SK-N-SH (cell line): ENCODE results near the gene CALML3. TPM values are rescaled to one million over a fixed set of nuclear protein-coding genes. Genes with fewer than 3 reads are reported as not detected.

Experiments
- CTCF ChIA-PET: fragments of 300-600, 350-600 bp; formaldehyde crosslinking; extraction: SDS; loops from one replicate; lab custom pipeline; 2021; lab: Yijun Ruan, JAX
- POLR2A ChIA-PET: fragments of 350-600 bp; sonication (Branson Sonifier 250); formaldehyde crosslinking; extraction: SDS; loops from one replicate; lab custom pipeline; 2020; ENCODE audit warnings: antibody characterized with exemption, inconsistent platforms; lab: Yijun Ruan, JAX
- DNase-seq: peaks from one replicate; pipeline ENCODE4 v3.0.0; 2012
- H2AFZ ChIP-seq: fragments of 200-600 bp; sonication (generic); 2 replicates; pipeline ENCODE4 v1.8.1; 2016; ENCODE audit warnings: antibody characterized with exemption, mild to moderate bottlenecking, low read depth
- H3F3A ChIP-seq: fragments of 200-600 bp; sonication (generic); replicated peaks from 2 replicates; pipeline ENCODE3; 2016; ENCODE audit warnings: antibody characterized with exemption, mild to moderate bottlenecking; ENCODE audit not compliant: insufficient read depth
- H3K27ac ChIP-seq, 2 experiments: fragments of 200-500 bp in 1 of 2; fragments of 200-600 bp in 1 of 2; sonication (Bioruptor generic) in 1 of 2; sonication (generic), shearing (Covaris generic) in 1 of 2; 2 replicates each; pipeline versions ENCODE4 v1.5.1 to v1.6.1; 2014 to 2016; ENCODE audit warnings: low read depth in 2 of 2, inconsistent platforms in 1 of 2, low read length in 1 of 2, mild to moderate bottlenecking in 1 of 2, mixed read lengths in 1 of 2
- H3K27me3 ChIP-seq: fragments of 200-600 bp; sonication (generic), shearing (Covaris generic); 2 replicates; pipeline ENCODE4 v1.6.1; 2016; ENCODE audit warnings: mixed run types; ENCODE audit not compliant: insufficient read depth
- H3K36me3 ChIP-seq, 2 experiments: fragments of 200-500 bp in 1 of 2; fragments of 200-600 bp in 1 of 2; sonication (Bioruptor generic) in 1 of 2; sonication (generic) in 1 of 2; replicated peaks in 1 of 2; 2 replicates each; pipeline versions ENCODE3 to v1.5.1; 2014 to 2016; ENCODE audit warnings: low read length in 1 of 2, mild to moderate bottlenecking in 1 of 2; ENCODE audit not compliant: insufficient read depth in 2 of 2, control insufficient read depth in 1 of 2
- H3K4me1 ChIP-seq, 2 experiments: fragments of 200-500 bp in 1 of 2; fragments of 200-600 bp in 1 of 2; sonication (Bioruptor generic) in 1 of 2; sonication (generic), shearing (Covaris generic) in 1 of 2; 2 replicates each; pipeline versions ENCODE4 v1.5.1 to v1.6.1; 2014 to 2016; ENCODE audit warnings: low read depth in 1 of 2, low read length in 1 of 2, mixed run types in 1 of 2; ENCODE audit not compliant: insufficient read depth in 2 of 2, control insufficient read depth in 1 of 2
- H3K4me2 ChIP-seq: fragments of 200-600 bp; sonication (generic), shearing (Covaris generic); 2 replicates; pipeline ENCODE4 v1.6.1; 2017; ENCODE audit warnings: mixed run types
- H3K4me3 ChIP-seq, 2 experiments: fragments of 200-500 bp in 1 of 2; fragments of 200-600 bp in 1 of 2; sonication (Bioruptor generic) in 1 of 2; sonication (generic), shearing (Covaris generic) in 1 of 2; 2 replicates each; pipeline versions ENCODE4 v1.5.1 to v1.8.1; 2014 to 2016; ENCODE audit warnings: low read depth in 2 of 2, inconsistent platforms in 1 of 2, low read length in 1 of 2, mild to moderate bottlenecking in 1 of 2, mixed read lengths in 1 of 2, moderate library complexity in 1 of 2
- H3K79me2 ChIP-seq: fragments of 200-600 bp; sonication (generic); 2 replicates; pipeline ENCODE4 v1.8.1; 2017; ENCODE audit warnings: mild to moderate bottlenecking; ENCODE audit not compliant: insufficient read depth
- H3K9ac ChIP-seq: fragments of 200-600 bp; sonication (generic); 2 replicates; pipeline ENCODE4 v1.6.1; 2017; ENCODE audit warnings: mixed run types
- H3K9me2 ChIP-seq: fragments of 200-600 bp; sonication (generic); 2 replicates; pipeline ENCODE4 v1.6.1; 2017; ENCODE audit warnings: mixed run types
- H3K9me3 ChIP-seq: fragments of 200-600 bp; sonication (generic); 2 replicates; pipeline ENCODE4 v1.6.1; 2017; ENCODE audit warnings: mixed run types, mild to moderate bottlenecking, moderate library complexity
- H4K20me1 ChIP-seq: fragments of 200-600 bp; sonication (generic); 2 replicates; pipeline ENCODE4 v1.6.1; 2017; ENCODE audit warnings: mild to moderate bottlenecking, mixed run types; ENCODE audit not compliant: insufficient read depth
- FOSL2 ChIP-seq: IDR thresholded peaks from 2 replicates; pipeline ENCODE4 v1.4.0; 2012; ENCODE audit warnings: low read depth, mild to moderate bottlenecking, moderate library complexity, borderline replicate concordance
- FOXJ3 ChIP-seq: sonication (generic); formaldehyde crosslinking; IDR thresholded peaks from 2 replicates; pipeline ENCODE4 v1.5.1; 2020; ENCODE audit warnings: mild to moderate bottlenecking, missing genetic modification reagents
- FOXM1 ChIP-seq: IDR thresholded peaks from 2 replicates; pipeline ENCODE4 v1.4.0; 2012; ENCODE audit warnings: low read depth, mild to moderate bottlenecking
- GABPA ChIP-seq: IDR thresholded peaks from 2 replicates; pipeline ENCODE4 v1.4.0; 2012; ENCODE audit warnings: low read depth, mild to moderate bottlenecking
- GATA2 ChIP-seq: sonication (generic); formaldehyde crosslinking; IDR thresholded peaks from 2 replicates; pipeline ENCODE4 v1.5.0; 2020; ENCODE audit warnings: mild to moderate bottlenecking, missing genetic modification reagents
- MXI1 ChIP-seq: IDR thresholded peaks from 2 replicates; pipeline ENCODE4 v1.6.1; 2012; ENCODE audit warnings: mild to moderate bottlenecking, low read depth, low read length, improper control_type of control experiment
- NRF1 ChIP-seq: IDR thresholded peaks from 2 replicates; pipeline ENCODE4 v1.6.1; 2012; ENCODE audit warnings: low read depth, mild to moderate bottlenecking, low read length
- RAD21 ChIP-seq: IDR thresholded peaks from 2 replicates; pipeline ENCODE4 v1.6.1; 2012; ENCODE audit warnings: mild to moderate bottlenecking, low read length
- REST ChIP-seq: IDR thresholded peaks from 2 replicates; pipeline ENCODE4 v1.6.1; 2012; ENCODE audit warnings: mild to moderate bottlenecking, low read depth, low read length, moderate library complexity
- RFX5 ChIP-seq: IDR thresholded peaks from 2 replicates; pipeline ENCODE4 v1.6.1; 2012; ENCODE audit warnings: mild to moderate bottlenecking, improper control_type of control experiment, low read length
- RXRA ChIP-seq: IDR thresholded peaks from 2 replicates; pipeline ENCODE4 v1.4.0; 2012; ENCODE audit warnings: low read depth, mild to moderate bottlenecking, borderline replicate concordance
- SIN3A ChIP-seq: IDR thresholded peaks from 2 replicates; pipeline ENCODE4 v1.6.1; 2012; ENCODE audit warnings: low read depth, mild to moderate bottlenecking, low read length, moderate library complexity, borderline replicate concordance
- TCF12 ChIP-seq: IDR thresholded peaks from 2 replicates; pipeline ENCODE4 v1.4.0; 2012
- USF2 ChIP-seq: fragments of 150-350 bp; IDR thresholded peaks from 2 replicates; pipeline ENCODE4 v1.6.1; 2017; ENCODE audit warnings: antibody characterized with exemption, low read length, low read depth, borderline replicate concordance
- WGBS: methylation state at CpG from one replicate; pipeline ENCODE4 v1.1.6; 2017; ENCODE audit warnings: low lambda C conversion rate; 5-methylcytosine and 5-hydroxymethylcytosine counted together
- polyA plus RNA-seq, 3 experiments: library from polyadenylated mRNA; depleted of rRNA; stranded (reverse); fragments of >200 nt; gene quantifications; 2 replicates each; pipeline ENCODE4 v1.2.3, GENCODE V29; 2012
- TF ChIP-seq, protein P1 (sequence below): fragments of 200-600 bp; sonication (generic); IDR thresholded peaks from 2 replicates; pipeline ENCODE4 v1.6.1; 2017; ENCODE audit warnings: antibody characterized with exemption, mild to moderate bottlenecking, moderate library complexity

The CALML3 gene
- polyA plus RNA-seq, 1 of the 3 experiments (the other 2 are of a cell fraction): not detected

GRCh38 chr10:5490698-5491464 lies 33.9 kb upstream of the CALML3 start:
- ChIA-PET CTCF (interaction anchor here (1.2 kb wide), 1 partner anchor 132 kb away, joined by 3 read pairs; no protein-coding TSS in a partner anchor), POLR2A (no interaction called here)
- Histone ChIP-seq H3K79me2 (no peaks in the 10 kb centered on the region), H3K4me2 (no peak overlapping the region), H3K27ac (no peak overlapping the region), H3K27me3 (no peaks in the 10 kb centered on the region), H2AFZ (no peak overlapping the region), H3K36me3 (no peaks in the 10 kb centered on the region), H3K4me3 (no peak overlapping the region), H3K9ac (no peak overlapping the region), H4K20me1 (no peaks in the 10 kb centered on the region), H3K9me2 (no peaks in the 10 kb centered on the region), H3K4me1 (no peaks in the 10 kb centered on the region), H3K9me3 (no peaks in the 10 kb centered on the region), H3F3A (no peaks in the 10 kb centered on the region)
- TF ChIP-seq FOXJ3 (CRISPR knock-in tag): no peak
- no peak for DNase-seq
- WGBS: 77% methylated on average over 5 of the region's 10 CpGs

DNA sequence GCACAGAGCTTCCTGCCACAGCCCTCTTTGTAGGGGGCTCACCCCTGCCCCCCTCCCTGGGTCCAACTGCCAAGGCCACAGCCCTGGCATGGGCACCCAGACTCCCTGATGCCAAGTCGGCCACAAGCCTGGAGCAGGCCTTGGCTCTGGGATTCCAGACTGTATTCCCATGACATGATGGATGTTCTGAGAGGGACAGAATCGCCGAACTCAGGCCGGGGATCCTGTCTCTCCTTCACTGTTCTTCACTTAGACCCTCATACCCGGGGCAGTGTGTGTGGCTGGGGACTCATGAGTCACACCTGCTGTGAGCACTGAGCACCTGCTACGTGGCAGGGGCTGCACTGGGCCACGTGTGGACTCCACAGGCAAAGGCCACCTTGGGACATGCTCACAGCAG lies 33.3 kb upstream of the CALML3 start:
- H3K4me3 ChIP-seq: no peak overlapping the region
- no peak overlapping the region for H3K4me2 ChIP-seq
- no peaks in the 10 kb centered on the region for H3K36me3 ChIP-seq
- no peak for DNase-seq
- H3K27me3 ChIP-seq: no peaks in the 10 kb centered on the region
- CTCF ChIA-PET: no interaction called here
- WGBS: 53% methylated on average over 4 of the region's 7 CpGs
- H4K20me1 ChIP-seq: no peaks in the 10 kb centered on the region
- POLR2A ChIA-PET: no interaction called here
- no peaks in the 10 kb centered on the region for H3K9me2 ChIP-seq
- TF ChIP-seq NRF1 (no peak), TCF12 (no peak), FOSL2 (no peak)
- no peaks in the 10 kb centered on the region for H3K79me2 ChIP-seq
- no peaks in the 10 kb centered on the region for H3K4me1 ChIP-seq
- H3K9ac ChIP-seq: no peak overlapping the region
- H2AFZ ChIP-seq: no peak overlapping the region
- no peaks in the 10 kb centered on the region for H3F3A ChIP-seq
- no peak overlapping the region for H3K27ac ChIP-seq
- H3K9me3 ChIP-seq: no peaks in the 10 kb centered on the region

- no peak for DNase-seq
- Histone ChIP-seq H3K4me3 (no peak overlapping the region), H3K4me2 (no peak overlapping the region), H3K9me3 (no peaks in the 10 kb centered on the region), H3K9ac (no peak overlapping the region), H3F3A (no peaks in the 10 kb centered on the region), H3K27ac (no peak overlapping the region), H3K4me1 (no peaks in the 10 kb centered on the region), H4K20me1 (no peaks in the 10 kb centered on the region), H3K79me2 (no peaks in the 10 kb centered on the region), H3K27me3 (no peaks in the 10 kb centered on the region), H2AFZ (no peak overlapping the region), H3K9me2 (no peaks in the 10 kb centered on the region), H3K36me3 (no peaks in the 10 kb centered on the region)
- 53% methylated on average over 3 of the region's 4 CpGs for WGBS
- POLR2A ChIA-PET: no interaction called here
- CTCF ChIA-PET: no interaction called here
- TF ChIP-seq FOXJ3 (CRISPR knock-in tag) (no peak), REST (no peak), RFX5 (no peak), FOXM1 (no peak), TCF12 (no peak), RXRA (no peak), FOSL2 (no peak), RAD21 (no peak), MXI1 (no peak), GABPA (no peak), SIN3A (no peak), USF2 (no peak), GATA2 (CRISPR knock-in tag) (no peak)
- TF ChIP-seq, protein P1, sequence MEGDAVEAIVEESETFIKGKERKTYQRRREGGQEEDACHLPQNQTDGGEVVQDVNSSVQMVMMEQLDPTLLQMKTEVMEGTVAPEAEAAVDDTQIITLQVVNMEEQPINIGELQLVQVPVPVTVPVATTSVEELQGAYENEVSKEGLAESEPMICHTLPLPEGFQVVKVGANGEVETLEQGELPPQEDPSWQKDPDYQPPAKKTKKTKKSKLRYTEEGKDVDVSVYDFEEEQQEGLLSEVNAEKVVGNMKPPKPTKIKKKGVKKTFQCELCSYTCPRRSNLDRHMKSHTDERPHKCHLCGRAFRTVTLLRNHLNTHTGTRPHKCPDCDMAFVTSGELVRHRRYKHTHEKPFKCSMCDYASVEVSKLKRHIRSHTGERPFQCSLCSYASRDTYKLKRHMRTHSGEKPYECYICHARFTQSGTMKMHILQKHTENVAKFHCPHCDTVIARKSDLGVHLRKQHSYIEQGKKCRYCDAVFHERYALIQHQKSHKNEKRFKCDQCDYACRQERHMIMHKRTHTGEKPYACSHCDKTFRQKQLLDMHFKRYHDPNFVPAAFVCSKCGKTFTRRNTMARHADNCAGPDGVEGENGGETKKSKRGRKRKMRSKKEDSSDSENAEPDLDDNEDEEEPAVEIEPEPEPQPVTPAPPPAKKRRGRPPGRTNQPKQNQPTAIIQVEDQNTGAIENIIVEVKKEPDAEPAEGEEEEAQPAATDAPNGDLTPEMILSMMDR: no peak
These were observed 32.4 kb upstream of the CALML3 start for GRCh38 chr10:5492322-5492855.
